A549 (cell line): Measurements from ENCODE around the gene CCDC7. TPM values are rescaled to one million over a fixed set of nuclear protein-coding genes. Genes with fewer than 3 reads are reported as not detected.

ENCODE experiments used
- ATAC-seq, 2 experiments: fragments of 200-7000 bp in 1 of 2; fragments of >200 bp in 1 of 2; cut with Nextera tagmentation in 1 of 2; cut with Tn5 transposase in 1 of 2; 3 replicates each; pipeline versions ENCODE4 v1.8.0 to v1.9.1; 2018 to 2020; ENCODE audit warnings: mild to moderate bottlenecking in 1 of 2, moderate library complexity in 1 of 2
- CTCF ChIA-PET: fragments of 300-600 bp; sonication (Branson Sonifier 250); formaldehyde crosslinking; extraction: SDS; loops from one replicate; lab custom pipeline; 2021; ENCODE audit warnings: antibody characterized with exemption, inconsistent platforms; lab: Yijun Ruan, JAX
- POLR2A ChIA-PET: fragments of 350-600 bp; formaldehyde crosslinking; extraction: SDS; loops from one replicate; lab custom pipeline; 2021; ENCODE audit warnings: antibody characterized with exemption, inconsistent platforms; lab: Yijun Ruan, JAX
- DNase-seq, 2 experiments: peaks; one replicate each; pipeline versions ENCODE4 v3.0.0 to v3.0.0-alpha.2; 2011 to 2016; ENCODE audit warnings: low read depth in 1 of 2, low spot score in 1 of 2
- FAIRE-seq: peaks from 2 replicates; lab custom pipeline; 2011; peaks lifted over from hg19 to GRCh38; lab: Jason Lieb, UNC
- H3K27ac ChIP-seq, 2 experiments: fragments of >200 bp; sonication (Bioruptor Twin); formaldehyde crosslinking; 3 replicates each; pipeline ENCODE4 v1.5.1; 2016 to 2017
- H3K4me1 ChIP-seq: fragments of >200 bp; sonication (Bioruptor Twin); formaldehyde crosslinking; 3 replicates; pipeline ENCODE4 v1.6.1; 2016
- H3K4me2 ChIP-seq: fragments of >200 bp; sonication (Bioruptor Twin); formaldehyde crosslinking; 3 replicates; pipeline ENCODE4 v1.6.1; 2016
- H3K4me3 ChIP-seq: fragments of >200 bp; sonication (Bioruptor Twin); formaldehyde crosslinking; 3 replicates; pipeline ENCODE4 v1.5.1; 2016
- H3K9me3 ChIP-seq: fragments of >200 bp; sonication (Bioruptor Twin); formaldehyde crosslinking; 3 replicates; pipeline ENCODE4 v1.6.1; 2016
- BHLHE40 ChIP-seq: IDR thresholded peaks from 2 replicates; pipeline ENCODE4 v1.6.1; 2012; ENCODE audit warnings: low read depth, low read length, inconsistent platforms
- CBX2 ChIP-seq: fragments of 200-600 bp; sonication (generic); IDR thresholded peaks from 2 replicates; pipeline ENCODE4 v1.6.1; 2016; ENCODE audit warnings: low read depth, mild to moderate bottlenecking, borderline replicate concordance
- CBX8 ChIP-seq: fragments of 200-600 bp; sonication (generic); IDR thresholded peaks from 2 replicates; pipeline ENCODE4 v1.6.1; 2016
- FOSL2 ChIP-seq, 2 experiments: fragments of 450-650 bp in 1 of 2; fragments of >200 bp in 1 of 2; sonication (Bioruptor Twin) in 1 of 2; formaldehyde crosslinking; IDR thresholded peaks; 2 replicates each; pipeline versions ENCODE4 v1.5.0 to v1.6.1; 2016 to 2020; ENCODE audit warnings: mild to moderate bottlenecking in 1 of 2, moderate library complexity in 1 of 2
- HDAC2 ChIP-seq: fragments of 200-600 bp; sonication (generic); IDR thresholded peaks from 2 replicates; pipeline ENCODE4 v1.6.1; 2016
- HEYL ChIP-seq: fragments of 250-450 bp; sonication (Bioruptor Pico); IDR thresholded peaks from 2 replicates; pipeline ENCODE4 v1.8.0; 2021; ENCODE audit warnings: mild to moderate bottlenecking, moderate library complexity
- JUNB ChIP-seq: fragments of >200 bp; sonication (Bioruptor Twin); formaldehyde crosslinking; IDR thresholded peaks from 2 replicates; pipeline ENCODE4 v1.6.1; 2016
- KDM5A ChIP-seq: fragments of 200-600 bp; sonication (generic); IDR thresholded peaks from 2 replicates; pipeline ENCODE4 v1.6.1; 2016; ENCODE audit warnings: antibody characterized with exemption, mild to moderate bottlenecking
- MAFK ChIP-seq: fragments of 450-650 bp; IDR thresholded peaks from 2 replicates; pipeline ENCODE4 v1.6.1; 2014; ENCODE audit not compliant: partially characterized antibody
- POLR2AphosphoS2 ChIP-seq: conservative IDR thresholded peaks from 2 replicates; pipeline ENCODE4 v1.6.1; 2012; ENCODE audit warnings: low read length, improper control_type of control experiment, inconsistent platforms
- RARB ChIP-seq: fragments of 250-450 bp; sonication (Bioruptor Pico); IDR thresholded peaks from 2 replicates; pipeline ENCODE4 v1.8.0; 2021; ENCODE audit warnings: mild to moderate bottlenecking, moderate library complexity
- RFX5 ChIP-seq: fragments of 450-650 bp; IDR thresholded peaks from 2 replicates; pipeline ENCODE4 v1.7.1; 2014; ENCODE audit warnings: antibody characterized with exemption, mild to moderate bottlenecking, moderate library complexity
- RNF2 ChIP-seq: fragments of 200-600 bp; sonication (generic); IDR thresholded peaks from 2 replicates; pipeline ENCODE4 v1.6.1; 2016; ENCODE audit warnings: low read depth, mild to moderate bottlenecking, antibody characterized with exemption, moderate library complexity, borderline replicate concordance
- SMC3 ChIP-seq: fragments of >200 bp; sonication (Bioruptor Twin); formaldehyde crosslinking; IDR thresholded peaks from 3 replicates; pipeline ENCODE4 v1.6.1; 2018; ENCODE audit warnings: inconsistent platforms
- SREBF2 ChIP-seq: fragments of 450-650 bp; IDR thresholded peaks from 2 replicates; pipeline ENCODE4 v1.6.1; 2014; ENCODE audit warnings: mild to moderate bottlenecking, moderate library complexity
- ZC3H11A ChIP-seq: fragments of 450-650 bp; IDR thresholded peaks from 2 replicates; pipeline ENCODE4 v1.6.1; 2014; ENCODE audit warnings: antibody characterized with exemption, mild to moderate bottlenecking
- ZNF302 ChIP-seq: fragments of 250-450 bp; sonication (Bioruptor Pico); IDR thresholded peaks from 2 replicates; pipeline ENCODE4 v1.9.0; 2021; ENCODE audit warnings: inconsistent platforms, mild to moderate bottlenecking, moderate library complexity
- ZSCAN20 ChIP-seq: fragments of 250-450 bp; sonication (Bioruptor Pico); IDR thresholded peaks from 2 replicates; pipeline ENCODE4 v1.8.0; 2022; ENCODE audit warnings: mild to moderate bottlenecking, moderate library complexity
- WGBS: methylation state at CpG from one replicate; pipeline ENCODE4 v1.1.6; 2017; ENCODE audit errors: missing lambda C conversion rate; 5-methylcytosine and 5-hydroxymethylcytosine counted together
- polyA plus RNA-seq, 4 experiments: library from polyadenylated mRNA; depleted of rRNA in 3 of 4; stranded (reverse); fragments of >200 nt; fragmentation: RNase III in 1 of 4; extraction: RNeasy Plus Mini Kit Qiagen cat#74134 plus additional on column Dnase treatment in 1 of 4; gene quantifications; 2 replicates in 3 of 4; 3 replicates in 1 of 4; pipeline ENCODE4 v1.2.3, GENCODE V29; 2011 to 2017
- TF ChIP-seq, protein P1 (sequence below): IDR thresholded peaks from 2 replicates; pipeline ENCODE4 v1.6.1; 2012
- TF ChIP-seq, protein P2 (sequence below): fragments of 450-650 bp; IDR thresholded peaks from 2 replicates; pipeline ENCODE4 v1.6.1; 2014; ENCODE audit warnings: antibody characterized with exemption
- TF ChIP-seq, protein P3 (sequence below): IDR thresholded peaks from 2 replicates; pipeline ENCODE4 v1.6.1; 2012; ENCODE audit warnings: low read depth, borderline replicate concordance

CCDC7 gene
- polyA plus RNA-seq, 2 of the 4 experiments (the other 2 are of a cell fraction), result 1.2 to 2.9 TPM

DNA sequence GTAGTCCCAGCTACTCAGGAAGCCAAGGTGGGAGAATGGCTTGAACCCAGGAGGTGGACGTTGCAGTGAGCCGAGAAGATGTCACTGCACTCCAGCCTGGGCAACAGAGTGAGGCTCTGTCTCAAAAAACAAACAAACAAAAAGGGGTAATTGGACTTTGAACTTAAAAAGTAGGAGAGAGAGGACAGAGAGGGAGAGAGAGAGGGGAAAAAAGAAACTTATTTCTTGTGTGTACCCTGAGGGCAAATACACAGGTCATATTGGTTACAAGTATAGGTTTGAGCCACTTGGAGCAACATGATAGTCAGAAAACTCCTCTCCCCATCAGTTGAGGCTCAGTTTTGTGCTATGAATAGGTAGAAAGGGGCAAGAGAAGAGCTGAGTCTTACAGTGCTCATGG is 42.8 kb upstream of the CCDC7 start:
- H3K9me3 ChIP-seq, result no peaks in the 10 kb centered on the region
- CTCF ChIA-PET, result no interaction called here
- H3K27ac ChIP-seq, result no peak overlapping the region
- no peak for TF ChIP-seq POLR2AphosphoS2
- no peak for TF ChIP-seq MAFK
- no peak for TF ChIP-seq SREBF2
- no peak for TF ChIP-seq BHLHE40
- TF ChIP-seq SMC3, result no peak
- TF ChIP-seq RARB, result no peak
- TF ChIP-seq CBX8, result no peak
- TF ChIP-seq RNF2, result no peak
- no peak for TF ChIP-seq HDAC2
- TF ChIP-seq, protein P1, sequence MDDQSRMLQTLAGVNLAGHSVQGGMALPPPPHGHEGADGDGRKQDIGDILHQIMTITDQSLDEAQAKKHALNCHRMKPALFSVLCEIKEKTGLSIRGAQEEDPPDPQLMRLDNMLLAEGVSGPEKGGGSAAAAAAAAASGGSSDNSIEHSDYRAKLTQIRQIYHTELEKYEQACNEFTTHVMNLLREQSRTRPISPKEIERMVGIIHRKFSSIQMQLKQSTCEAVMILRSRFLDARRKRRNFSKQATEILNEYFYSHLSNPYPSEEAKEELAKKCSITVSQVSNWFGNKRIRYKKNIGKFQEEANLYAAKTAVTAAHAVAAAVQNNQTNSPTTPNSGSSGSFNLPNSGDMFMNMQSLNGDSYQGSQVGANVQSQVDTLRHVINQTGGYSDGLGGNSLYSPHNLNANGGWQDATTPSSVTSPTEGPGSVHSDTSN, result no peak
- no peak for TF ChIP-seq JUNB
- no peak for TF ChIP-seq KDM5A
- TF ChIP-seq CBX2, result no peak
- no peak for TF ChIP-seq HEYL (CRISPR knock-in tag)
- no peak for TF ChIP-seq RFX5
- TF ChIP-seq ZC3H11A, result no peak
- no peak for TF ChIP-seq ZNF302
- 0 out of 3 replicates have a peak, but pooled peaks cover 8% of the 10 kb centered on the region for H3K4me1 ChIP-seq
- no peak for FAIRE-seq
- 85% methylated on average over 2 of the region's 2 CpGs for WGBS
- no peak for ATAC-seq
- no peak for DNase-seq
- no peak overlapping the region for H3K4me2 ChIP-seq
- POLR2A ChIA-PET, result no interaction called here
- H3K4me3 ChIP-seq, result no peak overlapping the region

DNA sequence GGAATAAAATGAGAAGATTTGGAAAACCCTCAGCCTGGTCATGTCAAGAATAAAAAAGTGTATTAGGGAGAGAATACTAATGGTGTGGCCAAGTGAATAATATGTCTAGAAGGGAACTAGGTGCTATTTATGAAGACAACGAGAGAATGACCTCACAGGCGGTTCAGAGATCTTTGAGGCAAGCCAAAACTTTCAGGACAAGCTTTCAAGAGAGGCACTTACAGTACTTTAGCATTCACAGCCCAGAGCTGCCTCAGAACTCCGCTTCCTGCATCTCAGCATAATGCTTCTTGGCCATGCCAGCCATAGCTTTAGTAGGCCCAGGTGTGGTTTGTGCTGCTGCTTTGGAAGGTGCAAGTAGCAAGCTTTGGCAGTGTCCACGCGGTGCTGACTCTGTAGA is 37.2 kb upstream of the CCDC7 start:
- TF ChIP-seq, protein P2, sequence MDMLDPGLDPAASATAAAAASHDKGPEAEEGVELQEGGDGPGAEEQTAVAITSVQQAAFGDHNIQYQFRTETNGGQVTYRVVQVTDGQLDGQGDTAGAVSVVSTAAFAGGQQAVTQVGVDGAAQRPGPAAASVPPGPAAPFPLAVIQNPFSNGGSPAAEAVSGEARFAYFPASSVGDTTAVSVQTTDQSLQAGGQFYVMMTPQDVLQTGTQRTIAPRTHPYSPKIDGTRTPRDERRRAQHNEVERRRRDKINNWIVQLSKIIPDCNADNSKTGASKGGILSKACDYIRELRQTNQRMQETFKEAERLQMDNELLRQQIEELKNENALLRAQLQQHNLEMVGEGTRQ, result no peak
- TF ChIP-seq ZSCAN20 (no peak), ZC3H11A (no peak), MAFK (no peak)
- Histone ChIP-seq H3K4me2 (no peak overlapping the region), H3K9me3 (no peaks in the 10 kb centered on the region), H3K27ac (no peak overlapping the region), H3K4me1 (peaks cover 38% of the 10 kb centered on the region), H3K4me3 (no peak overlapping the region)
- FAIRE-seq, result no peak
- WGBS, result 89% methylated on average over 5 of the region's 5 CpGs
- CTCF ChIA-PET, result no interaction called here
- no peak for DNase-seq
- ATAC-seq, result no peak
- POLR2A ChIA-PET, result no interaction called here

DNA sequence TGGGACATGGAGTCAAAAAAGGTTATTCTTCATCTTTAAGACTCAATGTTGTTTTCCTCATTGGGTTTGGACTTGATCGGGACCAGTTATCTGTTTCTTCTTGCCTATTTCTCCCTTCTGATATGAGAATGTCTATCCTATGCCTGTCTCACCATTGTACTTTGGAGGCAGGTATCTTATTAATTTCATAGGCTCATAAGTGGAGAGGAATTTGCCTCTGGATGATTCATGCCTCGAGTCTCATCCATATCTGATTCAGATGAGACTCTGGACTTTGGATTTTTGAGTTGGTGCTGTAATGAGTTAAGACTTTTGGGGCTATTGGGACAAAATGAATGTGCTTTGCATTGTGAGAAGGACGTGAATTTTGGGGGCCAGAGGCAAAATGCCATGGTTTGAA is 36.2 kb upstream of the CCDC7 start:
- peak; percentile 49 for FAIRE-seq
- WGBS, result 42% methylated on average over 3 of the region's 3 CpGs

More for the DNA sequence above, 36.2 kb upstream of the CCDC7 start:
- peaks cover 39% of the 10 kb centered on the region for H3K4me1 ChIP-seq
- no peaks in the 10 kb centered on the region for H3K9me3 ChIP-seq
- ATAC-seq (peak; percentile 17 to 57; a peak in 3 of 6 replicates), DNase-seq (peak in 1 of 2 experiments; percentile 47)
- H3K27ac ChIP-seq, result peak overlapping the region; percentile 32 to 61; a peak in 3 of 6 replicates
- no peak overlapping the region for H3K4me3 ChIP-seq
- POLR2A ChIA-PET, result interaction anchor here (0.7 kb wide), 1 partner anchor 26 kb away, joined by 4 read pairs; no protein-coding TSS in a partner anchor
- peak overlapping the region; percentile 41; the same call in 2 of the 3 replicates for H3K4me2 ChIP-seq
- CTCF ChIA-PET, result no interaction called here
- TF ChIP-seq FOSL2 (IDR thresholded peaks at IDR 0.05) (no peak), FOSL2 (CRISPR knock-in tag; IDR thresholded peaks at IDR 0.05) (peak; percentile 25; the same call in 1 of the 2 replicates)
- TF ChIP-seq, protein P3, sequence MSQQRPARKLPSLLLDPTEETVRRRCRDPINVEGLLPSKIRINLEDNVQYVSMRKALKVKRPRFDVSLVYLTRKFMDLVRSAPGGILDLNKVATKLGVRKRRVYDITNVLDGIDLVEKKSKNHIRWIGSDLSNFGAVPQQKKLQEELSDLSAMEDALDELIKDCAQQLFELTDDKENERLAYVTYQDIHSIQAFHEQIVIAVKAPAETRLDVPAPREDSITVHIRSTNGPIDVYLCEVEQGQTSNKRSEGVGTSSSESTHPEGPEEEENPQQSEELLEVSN, result no peak
